Parathyroid adenoma (tissue), 2 donors: ENCODE measurements around the gene CHIT1.

Source experiments
- H2AFZ ChIP-seq: fragments of 300-600 bp; sonication (generic); one replicate; pipeline ENCODE4 v1.7.0; 2017; ENCODE audit warnings: antibody characterized with exemption, mild to moderate bottlenecking
- H3K27ac ChIP-seq: fragments of 300-600 bp; sonication (generic); one replicate; pipeline ENCODE4 v1.7.0; 2017
- H3K27me3 ChIP-seq: fragments of 300-600 bp; sonication (generic); one replicate; pipeline ENCODE4 v1.7.0; 2017; ENCODE audit warnings: low read length; ENCODE audit not compliant: control insufficient read depth, insufficient read depth
- H3K36me3 ChIP-seq: fragments of 300-600 bp; sonication (generic); one replicate; pipeline ENCODE4 v1.7.0; 2017; ENCODE audit warnings: low read length; ENCODE audit not compliant: control insufficient read depth, insufficient read depth
- H3K4me1 ChIP-seq: fragments of 300-600 bp; sonication (generic); one replicate; pipeline ENCODE4 v1.7.0; 2017; ENCODE audit warnings: control low read depth
- H3K4me2 ChIP-seq: fragments of 300-600 bp; sonication (generic); one replicate; pipeline ENCODE4 v1.7.0; 2017; ENCODE audit warnings: low read length
- H3K4me3 ChIP-seq: fragments of 300-600 bp; sonication (generic); one replicate; pipeline ENCODE4 v1.7.0; 2017; ENCODE audit warnings: low read depth, low read length
- H3K79me2 ChIP-seq: fragments of 300-600 bp; sonication (generic); one replicate; pipeline ENCODE4 v1.7.0; 2017; ENCODE audit warnings: control low read depth
- H3K9ac ChIP-seq: fragments of 300-600 bp; sonication (generic); one replicate; pipeline ENCODE4 v1.7.0; 2017; ENCODE audit warnings: mild to moderate bottlenecking
- H3K9me3 ChIP-seq: fragments of 300-600 bp; sonication (generic); one replicate; pipeline ENCODE4 v1.7.0; 2017; ENCODE audit warnings: low read length; ENCODE audit not compliant: control insufficient read depth
- CTCF ChIP-seq: fragments of 300-600 bp; sonication (generic); IDR thresholded peaks from one replicate; pipeline ENCODE4 v1.7.0; 2017; ENCODE audit warnings: antibody characterized with exemption, mild to moderate bottlenecking
- donor health status: primary hyperparathyroidism.

Gene CHIT1

GRCh38 chr1:203168991-203169390 is 60.5 kb downstream of the CHIT1 start:
- no peaks in the 10 kb centered on the region for H3K9me3 ChIP-seq
- no peak overlapping the region for H3K4me2 ChIP-seq
- no peaks in the 10 kb centered on the region for H3K36me3 ChIP-seq
- peaks cover 3% of the 10 kb centered on the region for H3K4me1 ChIP-seq
- no peak for TF ChIP-seq CTCF
- H3K9ac ChIP-seq, result no peak overlapping the region
- no peaks in the 10 kb centered on the region for H3K79me2 ChIP-seq
- H3K4me3 ChIP-seq, result no peak overlapping the region
- no peaks in the 10 kb centered on the region for H3K27me3 ChIP-seq
- H2AFZ ChIP-seq, result no peak overlapping the region
- no peak overlapping the region for H3K27ac ChIP-seq

- H2AFZ ChIP-seq, result no peak overlapping the region
- no peak for TF ChIP-seq CTCF
- peaks cover 3% of the 10 kb centered on the region for H3K4me1 ChIP-seq
- H3K36me3 ChIP-seq, result no peaks in the 10 kb centered on the region
- H3K4me3 ChIP-seq, result no peak overlapping the region
- no peak overlapping the region for H3K27ac ChIP-seq
- no peaks in the 10 kb centered on the region for H3K27me3 ChIP-seq
- no peaks in the 10 kb centered on the region for H3K79me2 ChIP-seq
- no peaks in the 10 kb centered on the region for H3K9me3 ChIP-seq
- H3K9ac ChIP-seq, result no peak overlapping the region
- no peak overlapping the region for H3K4me2 ChIP-seq
Measured at GRCh38 chr1:203168256-203168786, 61.2 kb downstream of the CHIT1 start.

GRCh38 chr1:203167913-203168200 is 61.6 kb downstream of the CHIT1 start:
- no peak for TF ChIP-seq CTCF
- Histone ChIP-seq H2AFZ (no peak overlapping the region), H3K27me3 (no peaks in the 10 kb centered on the region), H3K36me3 (no peaks in the 10 kb centered on the region), H3K4me1 (peaks cover 3% of the 10 kb centered on the region), H3K27ac (no peak overlapping the region), H3K9me3 (no peaks in the 10 kb centered on the region), H3K79me2 (no peaks in the 10 kb centered on the region), H3K4me3 (no peak overlapping the region), H3K9ac (no peak overlapping the region), H3K4me2 (no peak overlapping the region)

- Histone ChIP-seq H3K4me3 (no peak overlapping the region), H3K4me2 (no peak overlapping the region), H2AFZ (no peak overlapping the region), H3K79me2 (no peaks in the 10 kb centered on the region), H3K9ac (no peak overlapping the region), H3K27ac (no peak overlapping the region), H3K9me3 (no peaks in the 10 kb centered on the region), H3K36me3 (no peaks in the 10 kb centered on the region), H3K4me1 (peaks cover 3% of the 10 kb centered on the region), H3K27me3 (no peaks in the 10 kb centered on the region)
- TF ChIP-seq CTCF, result no peak
Measured at GRCh38 chr1:203167026-203167912, 62.2 kb downstream of the CHIT1 start.
